ENCODE data around the gene CRCP.

DNA sequence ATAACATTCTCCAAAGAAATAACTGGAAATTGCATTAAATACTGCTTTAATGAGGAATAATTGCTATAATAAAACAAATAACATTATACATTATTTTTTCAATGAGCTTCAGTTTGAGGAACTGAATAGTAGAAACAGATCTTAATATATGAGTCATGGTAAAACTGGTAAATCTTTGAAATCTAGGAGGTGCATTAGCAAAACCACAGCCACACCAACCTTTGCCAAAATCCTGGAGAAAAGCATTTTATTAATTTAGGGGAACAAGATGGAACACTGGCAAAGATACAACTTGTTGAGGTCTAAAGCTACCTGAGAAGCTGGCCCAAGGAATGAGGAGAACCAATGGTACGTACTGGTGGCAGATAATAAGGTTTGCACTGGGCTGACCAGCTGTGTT is 44.4 kb upstream of the CRCP start:
- TF ChIP-seq POLR2A (IDR thresholded peaks at IDR 0.05): no peak
- TF ChIP-seq, protein P1, sequence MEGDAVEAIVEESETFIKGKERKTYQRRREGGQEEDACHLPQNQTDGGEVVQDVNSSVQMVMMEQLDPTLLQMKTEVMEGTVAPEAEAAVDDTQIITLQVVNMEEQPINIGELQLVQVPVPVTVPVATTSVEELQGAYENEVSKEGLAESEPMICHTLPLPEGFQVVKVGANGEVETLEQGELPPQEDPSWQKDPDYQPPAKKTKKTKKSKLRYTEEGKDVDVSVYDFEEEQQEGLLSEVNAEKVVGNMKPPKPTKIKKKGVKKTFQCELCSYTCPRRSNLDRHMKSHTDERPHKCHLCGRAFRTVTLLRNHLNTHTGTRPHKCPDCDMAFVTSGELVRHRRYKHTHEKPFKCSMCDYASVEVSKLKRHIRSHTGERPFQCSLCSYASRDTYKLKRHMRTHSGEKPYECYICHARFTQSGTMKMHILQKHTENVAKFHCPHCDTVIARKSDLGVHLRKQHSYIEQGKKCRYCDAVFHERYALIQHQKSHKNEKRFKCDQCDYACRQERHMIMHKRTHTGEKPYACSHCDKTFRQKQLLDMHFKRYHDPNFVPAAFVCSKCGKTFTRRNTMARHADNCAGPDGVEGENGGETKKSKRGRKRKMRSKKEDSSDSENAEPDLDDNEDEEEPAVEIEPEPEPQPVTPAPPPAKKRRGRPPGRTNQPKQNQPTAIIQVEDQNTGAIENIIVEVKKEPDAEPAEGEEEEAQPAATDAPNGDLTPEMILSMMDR (IDR thresholded peaks at IDR 0.05): no peak
